Panc1 (cell line): ENCODE data around the gene BPGM. TPM values are rescaled to one million over a fixed set of nuclear protein-coding genes. Genes with fewer than 3 reads are reported as not detected.

Source experiments
- ATAC-seq: fragments of 200-7000 bp; cut with Tn5 transposase; 2 replicates; pipeline ENCODE4 v1.9.1; 2020; ENCODE audit warnings: mild to moderate bottlenecking, moderate library complexity
- BruUV-seq: library from RNA; stranded (reverse); fragments of 400-500 nt; replicated peaks from 2 replicates; lab custom pipeline; 2021; lab: Mats Ljungman, UMichigan
- CTCF ChIA-PET: fragments of 300-600 bp; sonication (Branson Sonifier 250); formaldehyde crosslinking; loops from one replicate; lab custom pipeline; 2022; ENCODE audit warnings: antibody characterized with exemption; lab: Charles Lee
- POLR2A ChIA-PET: fragments of 300-600 bp; sonication (Branson Sonifier 250); formaldehyde crosslinking; loops from one replicate; lab custom pipeline; 2022; ENCODE audit warnings: antibody characterized with exemption; lab: Charles Lee
- DNase-seq: peaks from one replicate; pipeline ENCODE4 v3.0.0-alpha.2; 2010; ENCODE audit warnings: low read depth, low spot score
- H3K27ac ChIP-seq: 2 replicates; pipeline ENCODE4 v1.5.1; 2011; ENCODE audit warnings: mild to moderate bottlenecking, low read length, inconsistent platforms
- H3K27me3 ChIP-seq: fragments of 200-500 bp; sonication (Bioruptor generic); 2 replicates; pipeline ENCODE4 v1.6.0; 2014; ENCODE audit warnings: low read length, inconsistent platforms; ENCODE audit not compliant: control insufficient read depth, insufficient read depth
- H3K36me3 ChIP-seq: fragments of 200-500 bp; sonication (Bioruptor generic); 2 replicates; pipeline ENCODE4 v1.5.1; 2014; ENCODE audit warnings: inconsistent platforms, mild to moderate bottlenecking, low read length, moderate library complexity; ENCODE audit not compliant: control insufficient read depth, insufficient read depth
- H3K4me1 ChIP-seq: 2 replicates; pipeline ENCODE4 v1.5.1; 2011; ENCODE audit warnings: inconsistent platforms, mild to moderate bottlenecking, low read length, moderate library complexity; ENCODE audit not compliant: control insufficient read depth, insufficient read depth
- H3K4me3 ChIP-seq, 2 experiments: 2 replicates each; pipeline ENCODE4 v1.5.1; 2011 to 2012; ENCODE audit warnings: low read depth in 2 of 2, low read length in 2 of 2, mild to moderate bottlenecking in 2 of 2, inconsistent platforms in 1 of 2, moderate library complexity in 1 of 2
- H3K9me3 ChIP-seq: fragments of 200-500 bp; sonication (Bioruptor generic); 2 replicates; pipeline ENCODE4 v1.5.1; 2014; ENCODE audit warnings: low read depth, mild to moderate bottlenecking, inconsistent platforms, low read length, moderate library complexity; ENCODE audit not compliant: control insufficient read depth, insufficient read depth
- CTCF ChIP-seq: fragments of 450-650 bp; IDR thresholded peaks from 2 replicates; pipeline ENCODE4 v1.5.1; 2017; ENCODE audit warnings: mild to moderate bottlenecking
- POLR2AphosphoS5 ChIP-seq: IDR thresholded peaks from 2 replicates; pipeline ENCODE4 v1.6.1; 2012; ENCODE audit warnings: mild to moderate bottlenecking, low read depth, low read length, moderate library complexity
- REST ChIP-seq, 2 experiments: IDR thresholded peaks; 2 replicates each; pipeline ENCODE4 v1.6.1; 2011 to 2012; ENCODE audit warnings: low read depth in 2 of 2, control low read depth in 1 of 2, low read length in 1 of 2, mild to moderate bottlenecking in 1 of 2, moderate library complexity in 1 of 2; ENCODE audit not compliant: insufficient read depth in 1 of 2
- SIN3A ChIP-seq: IDR thresholded peaks from 2 replicates; pipeline ENCODE4 v1.6.1; 2012; ENCODE audit warnings: low read depth, mild to moderate bottlenecking, low read length, moderate library complexity, borderline replicate concordance; ENCODE audit not compliant: insufficient read depth
- TCF7L2 ChIP-seq: IDR thresholded peaks from 2 replicates; pipeline ENCODE4 v1.6.1; 2011; ENCODE audit warnings: mild to moderate bottlenecking, low read depth, low read length, inconsistent platforms
- in situ Hi-C: cut with HindIII; loops from 2 replicates; pipeline ENCODE4 v1.10.0; 2016; ENCODE audit warnings: low sequenced_read_pairs, low pct_unique_long_range_greater_than_20kb
- intact Hi-C: fragments of 100-400 bp; cut with micrococcal nuclease; formaldehyde crosslinking; loops from one replicate; pipeline ENCODE4 v1.10.0; 2022; ENCODE audit not compliant: unreplicated experiment
- total RNA-seq: library from RNA; stranded (reverse); gene quantifications from one replicate; pipeline ENCODE4 v1.2.1, GENCODE V29; 2021; ENCODE audit not compliant: unreplicated experiment

BPGM gene
- total RNA-seq, 1 experiment from 2014 or later, result 10.7 TPM

- no peaks in the 10 kb centered on the region for H3K9me3 ChIP-seq
- POLR2A ChIA-PET, result no interaction called here
- CTCF ChIA-PET, result interaction anchor here (0.6 kb wide), 1 partner anchor 93 kb away, joined by 3 read pairs; no protein-coding TSS in a partner anchor
- TF ChIP-seq TCF7L2 (no peak), CTCF (no peak), REST (IDR thresholded peaks at IDR 0.05; ENCODE audit: insufficient read depth in 1 of 2, low read depth in 2 of 2, low read length in 1 of 2) (no peak), SIN3A (no peak), POLR2AphosphoS5 (no peak)
- H3K36me3 ChIP-seq, result no peaks in the 10 kb centered on the region
- 0 out of 2 replicates have a peak, but pooled peaks cover 5% of the 10 kb centered on the region for H3K27me3 ChIP-seq
- BruUV-seq, result no TSS peak
- in situ Hi-C loops, result no loop called here
- no peaks in the 10 kb centered on the region for H3K4me1 ChIP-seq
- intact Hi-C loops, result loop anchor here (5.0 kb wide), 1 partner anchor 71 kb away; no protein-coding TSS in a partner anchor
- no peak for ATAC-seq
- DNase-seq, result no peak
- H3K4me3 ChIP-seq, result no peak overlapping the region
- H3K27ac ChIP-seq, result no peak overlapping the region
These were observed 15.8 kb upstream of the BPGM start for GRCh38 chr7:134630893-134631292.

GRCh38 chr7:134632052-134632451, 14.6 kb upstream of the BPGM start:
- H3K27ac ChIP-seq, result no peak overlapping the region
- TF ChIP-seq REST (IDR thresholded peaks at IDR 0.05; ENCODE audit: insufficient read depth in 1 of 2, low read depth in 2 of 2, low read length in 1 of 2) (no peak), TCF7L2 (no peak), POLR2AphosphoS5 (no peak), CTCF (no peak), SIN3A (no peak)
- no peak for ATAC-seq

More at GRCh38 chr7:134632052-134632451, 14.6 kb upstream of the BPGM start:
- intact Hi-C loops (loop anchor here (2.0 to 5.0 kb wide), 2 partner anchors 70 to 313 kb away; no protein-coding TSS in a partner anchor), in situ Hi-C loops (no loop called here)
- CTCF ChIA-PET, result interaction anchor here (0.5 to 1.7 kb wide), 3 partner anchors 11 to 311 kb away, joined by 3 to 4 read pairs (median 4); no protein-coding TSS in a partner anchor
- BruUV-seq, result no TSS peak
- Histone ChIP-seq H3K4me1 (no peaks in the 10 kb centered on the region), H3K36me3 (no peaks in the 10 kb centered on the region), H3K27me3 (0 out of 2 replicates have a peak, but pooled peaks cover 3% of the 10 kb centered on the region), H3K4me3 (no peak overlapping the region), H3K9me3 (no peaks in the 10 kb centered on the region)
- POLR2A ChIA-PET, result no interaction called here
- DNase-seq, result no peak
